K562 (cell line): Measurements from ENCODE around the gene ACER3. TPM values are rescaled to one million over a fixed set of nuclear protein-coding genes. Genes with fewer than 3 reads are reported as not detected.
"Not testable (repeated sequence)": the region's sequence is repeated elsewhere in the genome, so short reads cannot be mapped to it uniquely, and the experiment has no call there.

Experiments used
- ATAC-seq: fragments of 200-7000 bp; cut with Tn5 transposase; 3 replicates; pipeline ENCODE4 v1.9.1; 2020; ENCODE audit warnings: moderate library complexity
- BruUV-seq: library from RNA; stranded (reverse); fragments of 400-500 nt; replicated peaks from 2 replicates; lab custom pipeline; 2021; lab: Mats Ljungman, UMichigan
- CTCF ChIA-PET: fragments of 300-600 bp; formaldehyde crosslinking; extraction: SDS; loops from one replicate; lab custom pipeline; 2021; ENCODE audit warnings: low intra/inter-chr PET ratio; lab: Yijun Ruan, JAX
- POLR2A ChIA-PET: fragments of 300-600, 350-650 bp; sonication (Branson Sonifier 250); formaldehyde crosslinking; extraction: SDS; loops from one replicate; lab custom pipeline; 2021; ENCODE audit warnings: antibody characterized with exemption, inconsistent platforms; lab: Yijun Ruan, JAX
- DNase-seq, 4 experiments: peaks; one replicate each; pipeline versions ENCODE4 v3.0.0 to v3.0.0-alpha.2; 2011 to 2018; ENCODE audit warnings: low spot score in 3 of 4, mixed read lengths in 3 of 4; ENCODE audit errors: extremely low read depth in 1 of 4
- FAIRE-seq: peaks from 2 replicates; lab custom pipeline; 2011; peaks lifted over from hg19 to GRCh38; lab: Jason Lieb, UNC
- H2AFZ ChIP-seq: 2 replicates; pipeline ENCODE4 v1.6.0; 2011; ENCODE audit warnings: low read depth, low read length, control low read depth, inconsistent platforms
- H3K27ac ChIP-seq: fragments of 200-600 bp; 3 replicates; pipeline ENCODE4 v1.8.0; 2011; ENCODE audit warnings: low read depth, mild to moderate bottlenecking, control low read depth, inconsistent platforms, low read length, moderate library complexity, mixed read lengths; ENCODE audit errors: extremely low read depth
- H3K27me3 ChIP-seq, 2 experiments: fragments of 300-600 bp in 1 of 2; 2 replicates in 1 of 2; 3 replicates in 1 of 2; pipeline versions ENCODE4 v1.6.0 to v1.8.0; 2011; ENCODE audit warnings: inconsistent platforms in 2 of 2, low read length in 2 of 2, mild to moderate bottlenecking in 1 of 2, mixed read lengths in 1 of 2, moderate library complexity in 1 of 2; ENCODE audit not compliant: control insufficient read depth in 2 of 2, insufficient read depth in 2 of 2
- H3K36me3 ChIP-seq: fragments of 300-600 bp; 3 replicates; pipeline ENCODE4 v1.8.0; 2011; ENCODE audit warnings: mild to moderate bottlenecking, low read length, inconsistent platforms; ENCODE audit not compliant: control insufficient read depth, insufficient read depth
- H3K4me1 ChIP-seq, 2 experiments: fragments of 200-600 bp in 1 of 2; replicated peaks in 1 of 2; 2 replicates in 1 of 2; 3 replicates in 1 of 2; pipeline versions ENCODE4 v1.5.1 to v1.8.0; 2011; ENCODE audit warnings: inconsistent platforms in 2 of 2, low read length in 2 of 2, mild to moderate bottlenecking in 1 of 2, mixed read lengths in 1 of 2, moderate library complexity in 1 of 2; ENCODE audit not compliant: control insufficient read depth in 2 of 2, insufficient read depth in 2 of 2
- H3K4me2 ChIP-seq: 2 replicates; pipeline ENCODE4 v1.6.1; 2011; ENCODE audit warnings: low read length, control low read depth, inconsistent platforms, mixed read lengths; ENCODE audit not compliant: insufficient read depth
- H3K4me3 ChIP-seq: fragments of 200-600 bp; sonication (generic), shearing (Covaris generic); 2 replicates; pipeline ENCODE4 v1.5.1; 2016; ENCODE audit warnings: control low read depth, inconsistent platforms
- H3K79me2 ChIP-seq: fragments of 200-600 bp; 3 replicates; pipeline ENCODE4 v1.8.0; 2011; ENCODE audit warnings: low read length, inconsistent platforms; ENCODE audit not compliant: control insufficient read depth, insufficient read depth
- H3K9ac ChIP-seq, 2 experiments: 2 replicates each; pipeline versions ENCODE4 v1.6.0 to v1.6.1; 2011; ENCODE audit warnings: low read depth in 2 of 2, low read length in 2 of 2, control low read depth in 1 of 2, inconsistent platforms in 1 of 2, mild to moderate bottlenecking in 1 of 2, mixed read lengths in 1 of 2; ENCODE audit not compliant: insufficient read depth in 1 of 2
- H3K9me1 ChIP-seq: one replicate; pipeline ENCODE4 v1.6.0; 2011; ENCODE audit warnings: inconsistent platforms, mild to moderate bottlenecking, low read length, moderate library complexity; ENCODE audit not compliant: control insufficient read depth, insufficient read depth
- H3K9me3 ChIP-seq: replicated peaks from 2 replicates; pipeline ENCODE4 v1.5.1; 2011; ENCODE audit warnings: low read depth, low read length, inconsistent platforms; ENCODE audit not compliant: control insufficient read depth, insufficient read depth
- H4K20me1 ChIP-seq: replicated peaks from 2 replicates; pipeline ENCODE4 v1.6.1; 2011; ENCODE audit warnings: low read length, inconsistent platforms, mixed read lengths; ENCODE audit not compliant: control insufficient read depth, insufficient read depth
- SP2 ChIP-seq: IDR thresholded peaks from 2 replicates; pipeline ENCODE4 v1.6.1; 2011; ENCODE audit warnings: mild to moderate bottlenecking, low read depth, low read length, moderate library complexity; ENCODE audit not compliant: poor library complexity, severe bottlenecking; ENCODE audit errors: extremely low read depth
- ZNF324 ChIP-seq: fragments of 250-450 bp; sonication (Bioruptor Pico); IDR thresholded peaks from 2 replicates; pipeline ENCODE4 v1.4.0; 2020; ENCODE audit warnings: mild to moderate bottlenecking
- WGBS: fragments of 100-300 bp; shearing (Covaris generic); methylation state at CpG from one replicate; pipeline ENCODE4 v1.1.6; 2016; ENCODE audit warnings: low coverage, mixed read lengths; ENCODE audit not compliant: insufficient coverage; ENCODE audit errors: missing lambda C conversion rate; 5-methylcytosine and 5-hydroxymethylcytosine counted together
- in situ Hi-C: fragments of 300-500 bp; cut with MboI; formaldehyde crosslinking; loops from 4 replicates; pipeline ENCODE4 v1.15.0; 2018; ENCODE audit warnings: inconsistent platforms, mixed read lengths
- intact Hi-C: fragments of 100-400 bp; cut with micrococcal nuclease; formaldehyde crosslinking; loops from 2 replicates; pipeline ENCODE4 v1.14.2; 2022
- polyA plus RNA-seq, 8 experiments: library from polyadenylated mRNA; depleted of rRNA in 4 of 8; stranded (reverse) in 5 of 8; unstranded in 3 of 8; fragments of >200 nt; fragmentation: Nextera tagmentation in 2 of 8; fragmentation: Illumina TruSeq in 1 of 8; extraction: Ambion mirVana in 2 of 8; extraction: Trizol in 1 of 8; gene quantifications; 2 replicates each; pipeline versions ENCODE4 v1.2.1 to v1.2.3, GENCODE V29; 2011 to 2014; ENCODE audit warnings: inconsistent platforms in 1 of 8, missing spikeins in 1 of 8
- total RNA-seq, 7 experiments: library from RNA; depleted of rRNA in 6 of 7; stranded (reverse); fragments of >200 nt in 6 of 7; fragmentation: Illumina TruSeq in 2 of 7; extraction: Trizol in 2 of 7; gene quantifications; 2 replicates each; pipeline versions ENCODE4 v1.2.1 to v1.2.3, GENCODE V29; 2011 to 2021; ENCODE audit warnings: low replicate concordance in 1 of 7

Gene ACER3
- total and polyA plus RNA-seq, 9 of the 15 experiments (the other 6 are each of a cell fraction or from before 2014, with no cell fraction given): 2.0 to 23.8 (median 9.5) TPM

DNA sequence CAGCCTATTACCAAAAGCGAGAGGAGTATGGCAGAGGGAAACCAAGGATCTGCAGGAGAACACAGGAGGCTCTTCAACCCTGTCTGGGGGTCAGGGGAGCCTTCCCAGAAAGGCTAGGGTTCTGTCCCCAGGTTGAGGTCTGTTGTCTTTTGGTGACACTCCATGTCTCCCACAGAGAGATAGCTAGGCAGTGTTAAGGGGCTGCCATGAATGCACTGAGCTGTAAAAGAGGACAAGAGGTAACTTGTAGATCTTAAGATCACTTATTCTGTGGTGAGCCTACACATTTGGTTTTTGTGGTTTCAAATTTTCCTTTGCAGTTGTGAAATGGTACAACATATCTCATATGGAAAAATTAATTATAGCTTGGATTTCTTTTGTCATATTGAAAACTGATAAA lies 6.0 kb upstream of the ACER3 start:
- Histone ChIP-seq H3K27me3 (no peaks in the 10 kb centered on the region), H3K9me1 (no peaks in the 10 kb centered on the region), H3K9me3 (no peaks in the 10 kb centered on the region), H2AFZ (peak overlapping the region; percentile 90), H3K4me3 (no peak overlapping the region), H3K36me3 (no peaks in the 10 kb centered on the region), H3K4me1 (peaks cover 4 to 14% of the 10 kb centered on the region in 2 experiments; a peak in 4 of 5 replicates), H3K79me2 (no peaks in the 10 kb centered on the region), H3K4me2 (no peak overlapping the region), H3K27ac (0 out of 3 replicates have a peak overlapping the region, but pooled peaks have one; percentile 10), H3K9ac (peak overlapping the region in 1 of 2 experiments; percentile 53; a peak in 1 of 4 replicates), H4K20me1 (no peaks in the 10 kb centered on the region)
- in situ Hi-C loops: no loop called here
- WGBS: 13% methylated on average over 1 of the region's 1 CpG
- BruUV-seq: no TSS peak
- CTCF ChIA-PET: interaction anchor here (0.7 kb wide), 1 partner anchor 47 kb away, joined by 3 read pairs; no protein-coding TSS in a partner anchor
- FAIRE-seq (peak; percentile 23), DNase-seq (no peak), ATAC-seq (peak; percentile 71)
- POLR2A ChIA-PET: interaction anchor here (0.6 to 1.0 kb wide), 5 partner anchors 13 to 209 kb away, joined by 3 read pairs; no protein-coding TSS in a partner anchor
- TF ChIP-seq ZNF324 (CRISPR knock-in tag) (no peak), SP2 (no peak)
- intact Hi-C loops: no loop called here

DNA sequence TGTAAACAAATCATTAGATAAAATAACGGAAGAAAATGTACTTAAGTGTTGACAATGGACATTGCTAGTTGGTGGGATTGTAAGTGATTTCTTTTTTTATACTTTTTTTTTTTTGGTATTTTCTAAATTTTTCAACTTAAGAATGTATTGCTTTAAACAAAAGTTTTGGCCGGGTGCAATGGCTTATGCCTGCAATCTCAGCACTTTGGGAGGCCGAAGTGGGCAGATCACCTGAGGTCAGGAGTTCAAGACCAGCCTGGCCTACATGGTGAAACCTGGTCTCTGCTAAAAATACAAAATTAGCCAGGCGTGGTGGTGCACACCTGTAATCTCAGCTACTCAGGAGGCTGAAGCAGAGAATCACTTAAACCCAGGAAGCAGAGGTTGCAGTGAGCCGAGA lies 5.0 kb upstream of the ACER3 start:
- H3K79me2 ChIP-seq, H3K27ac ChIP-seq, H2AFZ ChIP-seq, H3K36me3 ChIP-seq, H4K20me1 ChIP-seq, CTCF ChIA-PET, intact Hi-C loops, ATAC-seq, DNase-seq, BruUV-seq, H3K9ac ChIP-seq, FAIRE-seq, H3K4me2 ChIP-seq, in situ Hi-C loops, H3K4me3 ChIP-seq, H3K9me1 ChIP-seq, H3K9me3 ChIP-seq, H3K27me3 ChIP-seq: not testable (repeated sequence)
- 68% methylated on average over 5 of the region's 5 CpGs for WGBS
- POLR2A ChIA-PET: interaction anchor here (1.0 kb wide), 1 partner anchor 14 kb away, joined by 3 read pairs; no protein-coding TSS in a partner anchor
- H3K4me1 ChIP-seq: peaks cover 11 to 12% of the 10 kb centered on the region in 2 experiments; a peak in 4 of 5 replicates
